HCT116 (cell line): Measurements from ENCODE around the gene TEX261.

Source experiments
- TCF7L2 ChIP-seq: IDR thresholded peaks from 2 replicates; pipeline ENCODE4 v1.7.0; 2011; ENCODE audit warnings: borderline replicate concordance, inconsistent platforms; ENCODE audit not compliant: insufficient read depth, insufficient read length; ENCODE audit errors: extremely low read depth
- TF ChIP-seq, protein P1 (sequence below), 3 experiments: fragments of 200-600 bp in 1 of 3; sonication (generic) in 1 of 3; IDR thresholded peaks in 2 of 3; conservative IDR thresholded peaks in 1 of 3; 2 replicates each; pipeline ENCODE4 v1.5.1; 2012 to 2017; ENCODE audit warnings: low read depth in 2 of 3, low read length in 2 of 3, antibody characterized with exemption in 1 of 3, borderline replicate concordance in 1 of 3, control low read depth in 1 of 3, mild to moderate bottlenecking in 1 of 3, mixed read lengths in 1 of 3, mixed run types in 1 of 3, moderate library complexity in 1 of 3; ENCODE audit not compliant: insufficient read depth in 1 of 3

DNA sequence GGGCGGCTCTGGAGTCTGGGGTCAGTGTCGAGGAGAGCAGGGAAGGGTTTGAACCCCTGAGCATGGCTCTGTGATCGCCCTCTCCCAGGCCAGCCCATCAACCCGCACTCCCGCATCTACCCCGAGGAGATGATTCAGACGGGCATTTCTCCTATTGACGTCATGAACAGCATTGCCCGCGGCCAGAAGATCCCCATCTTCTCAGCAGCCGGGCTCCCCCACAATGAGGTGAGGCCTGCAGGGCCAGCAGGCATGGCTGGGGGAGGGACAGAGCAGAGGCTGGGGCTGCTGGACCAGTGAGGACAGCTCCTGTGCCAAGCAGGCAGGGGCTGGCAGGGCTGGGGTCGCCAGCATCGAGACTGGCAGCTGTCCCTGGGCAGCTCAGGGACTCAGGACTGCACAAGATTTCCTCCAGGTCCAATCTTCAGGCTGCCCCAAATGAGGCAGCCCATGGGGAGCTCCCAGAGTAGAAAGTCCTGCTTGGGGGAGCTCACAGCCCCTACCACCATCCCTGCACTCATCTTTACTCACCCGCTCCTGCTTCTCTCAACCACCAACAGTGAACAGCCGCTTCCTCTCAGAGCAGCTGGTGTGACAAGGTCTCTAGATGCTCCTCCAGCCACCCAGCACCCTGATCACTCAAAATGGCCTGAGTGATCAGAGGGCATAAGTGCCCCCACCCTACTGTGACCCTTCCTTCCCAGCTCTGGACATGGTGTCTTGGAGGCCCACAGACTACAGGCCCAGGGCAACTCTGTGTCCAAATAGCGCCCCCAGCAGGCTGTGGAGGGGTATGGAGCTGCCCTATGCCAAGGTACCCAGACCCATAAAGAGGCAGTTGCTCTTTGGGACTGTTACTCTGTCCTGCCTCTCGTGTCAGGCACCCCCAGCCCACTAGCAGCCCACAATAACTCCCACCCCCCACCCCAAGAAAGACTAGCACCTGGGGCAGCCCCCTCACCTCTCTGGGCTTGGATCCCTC, 34.5 kb downstream of the TEX261 start:
- TF ChIP-seq, protein P1, sequence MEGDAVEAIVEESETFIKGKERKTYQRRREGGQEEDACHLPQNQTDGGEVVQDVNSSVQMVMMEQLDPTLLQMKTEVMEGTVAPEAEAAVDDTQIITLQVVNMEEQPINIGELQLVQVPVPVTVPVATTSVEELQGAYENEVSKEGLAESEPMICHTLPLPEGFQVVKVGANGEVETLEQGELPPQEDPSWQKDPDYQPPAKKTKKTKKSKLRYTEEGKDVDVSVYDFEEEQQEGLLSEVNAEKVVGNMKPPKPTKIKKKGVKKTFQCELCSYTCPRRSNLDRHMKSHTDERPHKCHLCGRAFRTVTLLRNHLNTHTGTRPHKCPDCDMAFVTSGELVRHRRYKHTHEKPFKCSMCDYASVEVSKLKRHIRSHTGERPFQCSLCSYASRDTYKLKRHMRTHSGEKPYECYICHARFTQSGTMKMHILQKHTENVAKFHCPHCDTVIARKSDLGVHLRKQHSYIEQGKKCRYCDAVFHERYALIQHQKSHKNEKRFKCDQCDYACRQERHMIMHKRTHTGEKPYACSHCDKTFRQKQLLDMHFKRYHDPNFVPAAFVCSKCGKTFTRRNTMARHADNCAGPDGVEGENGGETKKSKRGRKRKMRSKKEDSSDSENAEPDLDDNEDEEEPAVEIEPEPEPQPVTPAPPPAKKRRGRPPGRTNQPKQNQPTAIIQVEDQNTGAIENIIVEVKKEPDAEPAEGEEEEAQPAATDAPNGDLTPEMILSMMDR (IDR thresholded peaks at IDR 0.05 in 2 of 3, conservative IDR thresholded peaks at IDR 0.05 in 1 of 3; ENCODE audit: borderline replicate concordance in 1 of 3, insufficient read depth in 1 of 3, low read depth in 2 of 3, low read length in 2 of 3) = peak in 2 of 3 experiments; percentile 40 to 51; a peak in 4 of 6 replicates
- TF ChIP-seq TCF7L2 = no peak
